HEK293T (cell line): Measurements from ENCODE around the gene RPRD1B.

Experiments used
- ELF4 ChIP-seq: fragments of 450-650 bp; IDR thresholded peaks from 2 replicates; pipeline ENCODE4 v1.6.1; 2017; ENCODE audit warnings: antibody characterized with exemption
- FOXA1 ChIP-seq: fragments of 450-650 bp; IDR thresholded peaks from 2 replicates; pipeline ENCODE4 v1.6.1; 2016; ENCODE audit warnings: mild to moderate bottlenecking
- TARDBP ChIP-seq: fragments of 450-650 bp; IDR thresholded peaks from 2 replicates; pipeline ENCODE4 v1.6.1; 2016
- TF ChIP-seq, protein P1 (sequence below): fragments of 450-650 bp; IDR thresholded peaks from 2 replicates; pipeline ENCODE4 v1.6.1; 2016

GRCh38 chr20:38132156-38132909, 98.8 kb downstream of the RPRD1B start:
- no peak for TF ChIP-seq FOXA1
- TF ChIP-seq, protein P1, sequence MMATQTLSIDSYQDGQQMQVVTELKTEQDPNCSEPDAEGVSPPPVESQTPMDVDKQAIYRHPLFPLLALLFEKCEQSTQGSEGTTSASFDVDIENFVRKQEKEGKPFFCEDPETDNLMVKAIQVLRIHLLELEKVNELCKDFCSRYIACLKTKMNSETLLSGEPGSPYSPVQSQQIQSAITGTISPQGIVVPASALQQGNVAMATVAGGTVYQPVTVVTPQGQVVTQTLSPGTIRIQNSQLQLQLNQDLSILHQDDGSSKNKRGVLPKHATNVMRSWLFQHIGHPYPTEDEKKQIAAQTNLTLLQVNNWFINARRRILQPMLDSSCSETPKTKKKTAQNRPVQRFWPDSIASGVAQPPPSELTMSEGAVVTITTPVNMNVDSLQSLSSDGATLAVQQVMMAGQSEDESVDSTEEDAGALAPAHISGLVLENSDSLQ: no peak
- no peak for TF ChIP-seq TARDBP
- TF ChIP-seq ELF4: no peak
